Epithelial cell of esophagus (primary cell): ENCODE results near the gene WASF3.
A peak's percentile ranks its signal among the peaks of the same experiment; 100 is the strongest.

Source experiments
- DNase-seq: peaks from one replicate; pipeline ENCODE4 v3.0.0; 2010; ENCODE audit warnings: low read depth
- H3K4me3 ChIP-seq: 2 replicates; pipeline ENCODE4 v1.5.1; 2011; ENCODE audit warnings: mild to moderate bottlenecking, low read length, control low read depth
- TF ChIP-seq, protein P1 (sequence below): IDR thresholded peaks from 2 replicates; pipeline ENCODE4 v1.5.1; 2011; ENCODE audit warnings: low read depth, mild to moderate bottlenecking, low read length, control low read depth, inconsistent platforms; ENCODE audit not compliant: insufficient read depth; ENCODE audit errors: missing control alignments

Gene WASF3, protein sequence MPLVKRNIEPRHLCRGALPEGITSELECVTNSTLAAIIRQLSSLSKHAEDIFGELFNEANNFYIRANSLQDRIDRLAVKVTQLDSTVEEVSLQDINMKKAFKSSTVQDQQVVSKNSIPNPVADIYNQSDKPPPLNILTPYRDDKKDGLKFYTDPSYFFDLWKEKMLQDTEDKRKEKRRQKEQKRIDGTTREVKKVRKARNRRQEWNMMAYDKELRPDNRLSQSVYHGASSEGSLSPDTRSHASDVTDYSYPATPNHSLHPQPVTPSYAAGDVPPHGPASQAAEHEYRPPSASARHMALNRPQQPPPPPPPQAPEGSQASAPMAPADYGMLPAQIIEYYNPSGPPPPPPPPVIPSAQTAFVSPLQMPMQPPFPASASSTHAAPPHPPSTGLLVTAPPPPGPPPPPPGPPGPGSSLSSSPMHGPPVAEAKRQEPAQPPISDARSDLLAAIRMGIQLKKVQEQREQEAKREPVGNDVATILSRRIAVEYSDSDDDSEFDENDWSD

DNA sequence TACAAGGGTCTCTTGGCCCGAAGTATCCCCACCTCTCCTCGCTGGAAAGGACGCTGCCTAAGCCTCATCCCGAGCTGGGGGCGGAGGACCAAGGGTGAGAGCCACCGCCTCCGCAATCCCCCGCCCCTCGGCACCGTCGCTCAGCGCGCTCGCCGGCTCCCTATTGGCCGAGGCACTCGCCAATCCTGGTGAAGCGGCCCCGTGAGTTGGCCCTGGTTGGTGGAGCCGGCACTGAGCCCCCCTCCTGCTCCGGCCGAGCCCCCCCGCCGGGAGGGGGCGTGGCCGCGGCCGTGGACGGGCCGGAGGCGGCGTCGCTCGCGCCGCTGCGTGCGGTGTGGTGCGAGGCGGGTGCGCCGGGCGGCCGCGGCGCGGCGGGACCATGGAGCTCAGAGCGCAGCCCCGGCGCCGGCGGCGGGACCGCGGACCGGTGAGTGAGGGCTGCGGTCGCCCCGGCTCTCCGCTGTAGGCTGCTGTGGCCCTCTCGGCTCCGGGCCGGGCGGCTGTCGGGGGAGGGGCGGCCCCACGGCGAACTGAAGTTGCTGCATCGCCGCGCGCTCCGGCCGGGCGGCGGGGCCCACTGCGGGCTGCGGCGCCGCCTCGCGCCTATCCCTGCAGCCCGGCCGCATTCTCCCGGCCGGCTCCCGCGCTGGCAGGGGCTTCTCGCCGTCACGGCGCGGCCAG, at the start of gene WASF3:
Gene WASF3, plus strand, starts transcription at position 291 of the 681 bp plus-strand sequence. CDS start 84,588 bp downstream, outside the sequence.
- peak; percentile 95 for DNase-seq
- TF ChIP-seq, protein P1, sequence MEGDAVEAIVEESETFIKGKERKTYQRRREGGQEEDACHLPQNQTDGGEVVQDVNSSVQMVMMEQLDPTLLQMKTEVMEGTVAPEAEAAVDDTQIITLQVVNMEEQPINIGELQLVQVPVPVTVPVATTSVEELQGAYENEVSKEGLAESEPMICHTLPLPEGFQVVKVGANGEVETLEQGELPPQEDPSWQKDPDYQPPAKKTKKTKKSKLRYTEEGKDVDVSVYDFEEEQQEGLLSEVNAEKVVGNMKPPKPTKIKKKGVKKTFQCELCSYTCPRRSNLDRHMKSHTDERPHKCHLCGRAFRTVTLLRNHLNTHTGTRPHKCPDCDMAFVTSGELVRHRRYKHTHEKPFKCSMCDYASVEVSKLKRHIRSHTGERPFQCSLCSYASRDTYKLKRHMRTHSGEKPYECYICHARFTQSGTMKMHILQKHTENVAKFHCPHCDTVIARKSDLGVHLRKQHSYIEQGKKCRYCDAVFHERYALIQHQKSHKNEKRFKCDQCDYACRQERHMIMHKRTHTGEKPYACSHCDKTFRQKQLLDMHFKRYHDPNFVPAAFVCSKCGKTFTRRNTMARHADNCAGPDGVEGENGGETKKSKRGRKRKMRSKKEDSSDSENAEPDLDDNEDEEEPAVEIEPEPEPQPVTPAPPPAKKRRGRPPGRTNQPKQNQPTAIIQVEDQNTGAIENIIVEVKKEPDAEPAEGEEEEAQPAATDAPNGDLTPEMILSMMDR, result no peak
- peak within 1 kb of the TSS; percentile 55 for H3K4me3 ChIP-seq

DNA sequence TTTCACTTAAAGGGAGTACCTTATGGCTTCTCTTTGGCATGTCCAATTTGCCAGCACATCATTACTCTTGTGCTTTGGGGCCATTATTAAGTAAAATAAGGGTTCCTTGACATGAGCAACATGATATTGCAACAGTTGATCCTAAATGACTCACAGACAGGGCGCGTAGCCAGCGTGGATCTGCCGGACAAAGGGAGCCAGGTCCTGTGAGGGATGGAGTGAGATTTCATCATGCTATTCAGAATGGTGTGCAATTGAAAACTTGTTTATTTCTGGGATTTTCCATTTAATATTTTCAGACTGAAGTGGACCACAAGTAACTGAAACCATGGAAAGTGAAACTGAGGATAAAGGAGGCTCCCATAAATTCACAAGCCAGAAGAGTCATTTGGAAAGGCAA, 48.6 kb upstream of the WASF3 start:
- DNase-seq, result peak; percentile 90
- no peak overlapping the region for H3K4me3 ChIP-seq
- TF ChIP-seq, protein P1, result no peak

DNA sequence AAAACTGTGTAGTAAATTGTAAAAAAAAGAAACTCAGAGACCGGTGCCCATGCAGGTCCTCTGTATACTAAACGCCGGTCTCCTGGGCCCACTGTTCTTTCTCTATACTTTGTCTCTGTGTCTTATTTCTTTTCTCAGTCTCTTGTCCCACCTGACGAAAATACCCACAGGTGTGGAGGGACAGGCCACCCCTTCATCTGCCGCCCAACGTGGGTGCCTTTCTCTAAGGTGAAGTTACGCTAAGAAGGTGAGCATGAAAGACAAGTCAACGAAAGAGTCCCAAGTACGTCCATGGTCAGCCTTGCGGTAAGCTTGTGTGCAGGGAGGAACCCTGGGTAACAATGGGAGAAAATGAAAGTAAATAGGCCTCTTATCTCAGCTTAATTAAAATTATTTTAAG, 48.0 kb upstream of the WASF3 start:
- TF ChIP-seq, protein P1, result no peak
- no peak overlapping the region for H3K4me3 ChIP-seq
- DNase-seq, result no peak

DNA sequence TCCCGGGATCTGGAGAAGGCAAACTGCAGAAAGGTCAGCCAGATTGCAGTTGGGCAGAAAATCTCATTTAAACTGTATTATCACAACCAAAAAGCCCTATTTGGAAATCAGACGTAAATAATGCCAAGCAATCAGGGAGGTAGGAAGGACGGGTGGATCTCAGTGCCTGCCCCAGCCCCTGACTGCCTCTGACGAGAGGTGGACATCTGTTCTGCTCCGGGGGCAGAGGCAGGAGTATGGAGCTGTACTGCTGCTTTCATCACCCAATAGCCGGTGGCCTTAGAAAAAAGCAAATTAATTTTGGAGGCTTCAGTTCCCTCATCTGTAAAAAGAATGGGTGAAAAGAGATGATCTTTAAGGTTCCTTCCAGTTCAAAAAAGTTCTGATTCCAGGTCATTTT, 43.6 kb upstream of the WASF3 start:
- TF ChIP-seq, protein P1, result no peak
- DNase-seq, result no peak
- no peak overlapping the region for H3K4me3 ChIP-seq

DNA sequence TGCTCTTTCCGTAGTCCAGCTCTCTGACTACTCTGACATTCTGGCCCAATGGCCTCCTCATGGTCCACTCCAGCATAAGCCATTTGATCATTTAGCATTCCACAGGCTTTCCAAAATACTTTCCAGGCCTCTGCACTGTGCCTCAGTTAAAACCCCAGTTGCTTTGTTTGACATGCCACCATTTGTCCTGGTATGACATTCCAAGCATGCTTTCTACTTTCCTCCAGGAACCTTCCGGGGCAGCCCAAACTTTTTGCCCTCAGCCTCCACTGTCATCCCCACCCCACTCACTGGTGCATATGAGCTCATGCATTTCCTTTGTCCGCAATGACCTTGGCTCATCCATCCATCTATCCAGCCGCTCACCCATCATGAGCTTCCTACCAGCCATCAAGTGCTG, 41.8 kb upstream of the WASF3 start:
- TF ChIP-seq, protein P1, result no peak

DNA sequence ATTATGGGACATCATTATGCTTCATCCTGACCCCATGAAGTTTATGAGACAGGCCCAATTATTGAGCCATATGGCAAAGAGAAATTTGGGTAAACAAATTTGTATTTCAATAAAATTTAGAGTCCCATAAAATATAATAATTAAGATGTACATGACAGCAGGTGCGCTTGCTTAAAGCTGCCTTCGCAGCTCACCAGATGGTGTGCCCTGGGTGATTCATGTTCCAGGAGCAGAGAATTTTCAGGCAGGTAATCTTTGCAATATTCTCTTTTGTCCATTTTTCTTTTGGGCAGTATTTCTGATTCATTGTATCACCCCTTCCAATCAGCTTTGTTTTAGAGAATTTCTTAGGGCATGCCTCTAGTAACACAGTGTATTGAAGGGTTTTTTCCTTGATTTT, 39.5 kb upstream of the WASF3 start:
- no peak for DNase-seq
- TF ChIP-seq, protein P1, result no peak

More for the DNA sequence above, 41.8 kb upstream of the WASF3 start:
- no peak overlapping the region for H3K4me3 ChIP-seq
- DNase-seq, result no peak

More for the DNA sequence above, 39.5 kb upstream of the WASF3 start:
- no peak overlapping the region for H3K4me3 ChIP-seq
